Trophoblast cell (in vitro differentiated cells and primary cell): ENCODE results near the gene PRSS12.
A peak's percentile ranks its signal among the peaks of the same experiment; 100 is the strongest.
"Not testable (repeated sequence)": the region's sequence is repeated elsewhere in the genome, so short reads cannot be mapped to it uniquely, and the experiment has no call there.

ENCODE experiments used
- DNase-seq, 2 donors: peaks; one replicate each; pipeline ENCODE4 v3.0.0-alpha.2; 2016
- H2AFZ ChIP-seq: 2 replicates; pipeline ENCODE4 v1.6.1; 2013; ENCODE audit warnings: low read length, moderate library complexity, mild to moderate bottlenecking; ENCODE audit not compliant: insufficient read depth, poor library complexity
- H2AK5ac ChIP-seq: 2 replicates; pipeline ENCODE4 v1.6.1; 2013; ENCODE audit warnings: mild to moderate bottlenecking, low read length
- H2BK120ac ChIP-seq: 2 replicates; pipeline ENCODE4 v1.6.1; 2013; ENCODE audit warnings: low read length, mild to moderate bottlenecking, moderate library complexity; ENCODE audit not compliant: insufficient read depth, poor library complexity
- H2BK12ac ChIP-seq: 2 replicates; pipeline ENCODE4 v1.6.1; 2013; ENCODE audit warnings: mild to moderate bottlenecking, low read length, moderate library complexity
- H2BK5ac ChIP-seq: 2 replicates; pipeline ENCODE4 v1.6.1; 2013; ENCODE audit warnings: low read length, low read depth, moderate library complexity, mild to moderate bottlenecking; ENCODE audit not compliant: poor library complexity
- H3K14ac ChIP-seq: 2 replicates; pipeline ENCODE4 v1.6.1; 2013; ENCODE audit warnings: mild to moderate bottlenecking, low read length
- H3K18ac ChIP-seq: 2 replicates; pipeline ENCODE4 v1.6.1; 2013; ENCODE audit warnings: mild to moderate bottlenecking, low read length
- H3K23ac ChIP-seq: 2 replicates; pipeline ENCODE4 v1.6.1; 2013; ENCODE audit warnings: low read length
- H3K27ac ChIP-seq: 2 replicates; pipeline ENCODE4 v1.5.1; 2013; ENCODE audit warnings: low read depth, mild to moderate bottlenecking, inconsistent platforms, low read length, moderate library complexity
- H3K27me3 ChIP-seq: 2 replicates; pipeline ENCODE4 v1.6.1; 2013; ENCODE audit warnings: inconsistent platforms, mild to moderate bottlenecking, low read length, moderate library complexity; ENCODE audit not compliant: insufficient read depth
- H3K36me3 ChIP-seq, 2 experiments: 1 replicate in 1 of 2; 2 replicates in 1 of 2; pipeline ENCODE4 v1.6.1; 2013; ENCODE audit warnings: low read length in 2 of 2, mild to moderate bottlenecking in 2 of 2, moderate library complexity in 1 of 2; ENCODE audit not compliant: insufficient read depth in 2 of 2, control insufficient read depth in 1 of 2
- H3K4ac ChIP-seq: 2 replicates; pipeline ENCODE4 v1.6.1; 2013; ENCODE audit warnings: low read depth, mild to moderate bottlenecking, low read length, moderate library complexity
- H3K4me1 ChIP-seq, 2 experiments: 1 replicate in 1 of 2; 2 replicates in 1 of 2; pipeline ENCODE4 v1.6.1; 2013; ENCODE audit warnings: low read length in 2 of 2, mild to moderate bottlenecking in 2 of 2, moderate library complexity in 1 of 2; ENCODE audit not compliant: insufficient read depth in 2 of 2, control insufficient read depth in 1 of 2
- H3K4me2 ChIP-seq: 2 replicates; pipeline ENCODE4 v1.6.1; 2013; ENCODE audit warnings: inconsistent platforms, mild to moderate bottlenecking, low read length, moderate library complexity
- H3K4me3 ChIP-seq: 2 replicates; pipeline ENCODE4 v1.5.1; 2013; ENCODE audit warnings: mild to moderate bottlenecking, low read depth, low read length, inconsistent platforms
- H3K79me1 ChIP-seq: one replicate; pipeline ENCODE4 v1.6.1; 2013; ENCODE audit warnings: low read length
- H3K79me2 ChIP-seq: 2 replicates; pipeline ENCODE4 v1.6.1; 2013; ENCODE audit warnings: low read length, mild to moderate bottlenecking; ENCODE audit not compliant: control insufficient read depth, insufficient read depth, poor library complexity
- H3K9ac ChIP-seq: 2 replicates; pipeline ENCODE4 v1.6.1; 2013; ENCODE audit warnings: mild to moderate bottlenecking, low read length
- H3K9me3 ChIP-seq: 2 replicates; pipeline ENCODE4 v1.6.1; 2013; ENCODE audit warnings: low read depth, mild to moderate bottlenecking, control low read depth, inconsistent platforms, low read length; ENCODE audit not compliant: insufficient read depth
- H4K12ac ChIP-seq: 2 replicates; pipeline ENCODE4 v1.6.1; 2013; ENCODE audit warnings: low read depth, mild to moderate bottlenecking, low read length, moderate library complexity
- H4K8ac ChIP-seq: 2 replicates; pipeline ENCODE4 v1.6.1; 2013; ENCODE audit warnings: low read depth, mild to moderate bottlenecking, low read length, moderate library complexity
- H4K91ac ChIP-seq: one replicate; pipeline ENCODE4 v1.6.1; 2013; ENCODE audit warnings: low read depth, mild to moderate bottlenecking, low read length, moderate library complexity
- WGBS: extraction: QIAGEN DNeasy Blood & Tissue Kit; methylation state at CpG from one replicate; pipeline ENCODE4 v1.1.7; 2013; ENCODE audit warnings: missing lambda C conversion rate; ENCODE audit not compliant: insufficient read length, insufficient coverage; ENCODE audit errors: extremely low coverage; 5-methylcytosine and 5-hydroxymethylcytosine counted together

Gene PRSS12

GRCh38 chr4:118397623-118397979 lies 44.8 kb upstream of the PRSS12 start:
- Histone ChIP-seq H3K27ac (peak overlapping the region; percentile 85), H2AK5ac (no peak overlapping the region), H2BK12ac (peak overlapping the region; percentile 99), H3K79me2 (no peaks in the 10 kb centered on the region), H3K4me3 (no peak overlapping the region), H3K9me3 (no peaks in the 10 kb centered on the region), H3K9ac (no peak overlapping the region), H3K4ac (peak overlapping the region; percentile 35), H4K8ac (peak overlapping the region; percentile 68), H3K4me2 (no peak overlapping the region), H4K91ac (peak overlapping the region; percentile 90), H2BK5ac (peak overlapping the region; percentile 99), H3K23ac (no peak overlapping the region), H2BK120ac (peak overlapping the region; percentile 81), H3K79me1 (peaks cover 15% of the 10 kb centered on the region), H3K4me1 (peaks cover 8 to 14% of the 10 kb centered on the region in 2 experiments), H3K18ac (peak overlapping the region; percentile 44), H3K14ac (peak overlapping the region; percentile 30), H4K12ac (no peak overlapping the region), H3K27me3 (no peaks in the 10 kb centered on the region), H2AFZ (no peak overlapping the region), H3K36me3 (no peaks in the 10 kb centered on the region)
- no CpG with 5 or more reads among the region's 1 CpG for WGBS
- peak in 1 of 2 donors; percentile 14 for DNase-seq

- Histone ChIP-seq H3K27ac (peak overlapping the region; percentile 75), H2BK120ac (peak overlapping the region; percentile 93), H4K12ac (no peak overlapping the region), H2BK12ac (peak overlapping the region; percentile 81), H3K4me1 (peaks cover 8 to 14% of the 10 kb centered on the region in 2 experiments), H3K79me1 (peaks cover 15% of the 10 kb centered on the region), H2AFZ (no peak overlapping the region), H3K9ac (no peak overlapping the region), H3K9me3 (no peaks in the 10 kb centered on the region), H4K91ac (peak overlapping the region; percentile 84), H3K23ac (no peak overlapping the region), H3K4ac (peak overlapping the region; percentile 21), H3K27me3 (no peaks in the 10 kb centered on the region), H3K14ac (peak overlapping the region; percentile 61), H2AK5ac (no peak overlapping the region), H4K8ac (peak overlapping the region; percentile 45), H3K4me2 (peak overlapping the region; percentile 28), H3K79me2 (no peaks in the 10 kb centered on the region), H3K18ac (no peak overlapping the region), H3K36me3 (no peaks in the 10 kb centered on the region), H2BK5ac (peak overlapping the region; percentile 91), H3K4me3 (no peak overlapping the region)
- no CpG with 5 or more reads among the region's 5 CpGs for WGBS
- peak; percentile 56 to 85 for DNase-seq
These were observed 44.2 kb upstream of the PRSS12 start for GRCh38 chr4:118396881-118397622.

- no CpG with 5 or more reads among the region's 3 CpGs for WGBS
- H3K14ac ChIP-seq: no peak overlapping the region
These were observed 42.3 kb upstream of the PRSS12 start for GRCh38 chr4:118395057-118395644.

GRCh38 chr4:118392509-118392908 lies 39.7 kb upstream of the PRSS12 start:
- not testable (repeated sequence) for H3K4ac ChIP-seq, H2AFZ ChIP-seq, H4K91ac ChIP-seq, DNase-seq, H3K36me3 ChIP-seq, H3K23ac ChIP-seq, H3K27me3 ChIP-seq, H4K8ac ChIP-seq, H2BK5ac ChIP-seq, H2AK5ac ChIP-seq, H3K4me3 ChIP-seq, H3K79me1 ChIP-seq, H3K4me2 ChIP-seq, H4K12ac ChIP-seq, H3K9ac ChIP-seq, H3K4me1 ChIP-seq, H3K9me3 ChIP-seq, H3K27ac ChIP-seq, H3K79me2 ChIP-seq, H2BK12ac ChIP-seq, H2BK120ac ChIP-seq, H3K14ac ChIP-seq, H3K18ac ChIP-seq
- no CpG with 5 or more reads among the region's 5 CpGs for WGBS

More at GRCh38 chr4:118395057-118395644, 42.3 kb upstream of the PRSS12 start:
- Histone ChIP-seq H3K36me3 (no peaks in the 10 kb centered on the region), H2AK5ac (no peak overlapping the region), H2BK120ac (no peak overlapping the region), H3K18ac (no peak overlapping the region), H2BK12ac (peak overlapping the region; percentile 24), H3K27ac (no peak overlapping the region), H3K4me1 (peaks cover 8 to 14% of the 10 kb centered on the region in 2 experiments), H3K79me2 (no peaks in the 10 kb centered on the region), H3K9me3 (no peaks in the 10 kb centered on the region), H2BK5ac (no peak overlapping the region), H3K4me3 (no peak overlapping the region), H2AFZ (no peak overlapping the region), H4K8ac (no peak overlapping the region), H3K27me3 (no peaks in the 10 kb centered on the region), H4K12ac (no peak overlapping the region), H3K4ac (no peak overlapping the region), H3K23ac (no peak overlapping the region), H3K79me1 (peaks cover 15% of the 10 kb centered on the region), H3K9ac (no peak overlapping the region), H4K91ac (no peak overlapping the region), H3K4me2 (no peak overlapping the region)
- no peak for DNase-seq
